Activated CD4-positive, alpha-beta T cell treated with anti-CD3 and anti-CD28 coated beads for 36 hours (primary cell): ENCODE measurements around the gene CELF2. TPM values are rescaled to one million over a fixed set of nuclear protein-coding genes. Genes with fewer than 3 reads are reported as not detected.

Experiments
- ATAC-seq: fragments of 200-7000 bp; cut with Tn5 transposase; one replicate; pipeline ENCODE4 v1.10.0; 2021; ENCODE audit warnings: mild to moderate bottlenecking, moderate library complexity
- CTCF ChIA-PET: fragments of 350-600 bp; sonication (Branson Sonifier 250); formaldehyde crosslinking; loops from one replicate; lab custom pipeline; 2021; ENCODE audit warnings: antibody characterized with exemption; lab: Charles Lee
- POLR2A ChIA-PET: fragments of 350-600 bp; sonication (Branson Sonifier 250); formaldehyde crosslinking; loops from one replicate; lab custom pipeline; 2021; ENCODE audit warnings: antibody characterized with exemption, inconsistent platforms; lab: Charles Lee
- DNase-seq: peaks from one replicate; pipeline ENCODE4 v3.0.0-alpha.2; 2020
- H3K27ac Mint-ChIP-seq: one replicate; pipeline ENCODE4 v1.8.0; 2021; ENCODE audit warnings: mixed read lengths
- H3K27me3 Mint-ChIP-seq: one replicate; pipeline ENCODE4 v1.8.0; 2021; ENCODE audit warnings: mixed read lengths
- H3K36me3 Mint-ChIP-seq: one replicate; pipeline ENCODE4 v1.8.0; 2021; ENCODE audit warnings: low read depth, mixed read lengths
- H3K4me1 Mint-ChIP-seq: one replicate; pipeline ENCODE4 v1.8.0; 2021; ENCODE audit warnings: mixed read lengths
- H3K4me3 Mint-ChIP-seq: one replicate; pipeline ENCODE4 v1.8.0; 2021; ENCODE audit warnings: mild to moderate bottlenecking, moderate library complexity, mixed read lengths
- H3K9me3 Mint-ChIP-seq: one replicate; pipeline ENCODE4 v1.8.0; 2021; ENCODE audit warnings: low read depth, mixed read lengths
- intact Hi-C, 2 experiments: fragments of 100-400 bp; cut with DNase I in 1 of 2; cut with micrococcal nuclease in 1 of 2; formaldehyde crosslinking; loops; one replicate each; pipeline versions ENCODE4 v1.14.2 to v1.15.1; 2022 to 2024; cut with DNase I, micrococcal nuclease
- total RNA-seq, 2 experiments: library from RNA; stranded (reverse); gene quantifications; one replicate each; pipeline ENCODE4 v1.2.3, GENCODE V29; 2021

The CELF2 gene
- total RNA-seq, 2 experiments from 2014 or later = 102 to 119 TPM

- Mint-ChIP-seq H3K36me3 (peaks cover 79% of the 10 kb centered on the region), H3K4me3 (no peak overlapping the region)
- POLR2A ChIA-PET = interaction anchor here (0.6 to 1.4 kb wide), 3 partner anchors 9 to 108 kb away, joined by 3 to 4 read pairs (median 3); no protein-coding TSS in a partner anchor
Measured at GRCh38 chr10:11272915-11273389, 255.3 kb downstream of the CELF2 start.

GRCh38 chr10:11274452-11274851 is 256.8 kb downstream of the CELF2 start:
- ATAC-seq (no peak), DNase-seq (no peak)
- Mint-ChIP-seq H3K9me3 (no peaks in the 10 kb centered on the region), H3K36me3 (peaks cover 76% of the 10 kb centered on the region), H3K4me1 (peaks cover 73% of the 10 kb centered on the region), H3K27ac (peak overlapping the region; percentile 91), H3K4me3 (no peak overlapping the region), H3K27me3 (no peaks in the 10 kb centered on the region)
- CTCF ChIA-PET = no interaction called here
- POLR2A ChIA-PET = interaction anchor here (0.8 to 0.9 kb wide), 2 partner anchors 38 to 123 kb away, joined by 3 read pairs; no protein-coding TSS in a partner anchor
- intact Hi-C loops = loop anchor here (5.0 to 10.0 kb wide), 3 partner anchors 182 to 257 kb away; partner anchors contain the start of gene CELF2 (in 2 of the 2)

More at GRCh38 chr10:11272915-11273389, 255.3 kb downstream of the CELF2 start:
- peak; percentile 74 for ATAC-seq
- H3K9me3 Mint-ChIP-seq = no peaks in the 10 kb centered on the region
- no peaks in the 10 kb centered on the region for H3K27me3 Mint-ChIP-seq
- CTCF ChIA-PET = interaction anchor here (0.6 to 2.1 kb wide), 6 partner anchors 11 to 302 kb away, joined by 3 to 7 read pairs (median 4); no protein-coding TSS in a partner anchor
- H3K4me1 Mint-ChIP-seq = peaks cover 84% of the 10 kb centered on the region
- intact Hi-C loops = loop anchor here (2.0 to 10.0 kb wide), 4 partner anchors 102 to 256 kb away; partner anchors contain the start of gene CELF2 (in 2 of the 2)
- H3K27ac Mint-ChIP-seq = peak overlapping the region; percentile 72
- peak; percentile 74 for DNase-seq

- CTCF ChIA-PET = interaction anchor here (1.2 kb wide), 1 partner anchor 24 kb away, joined by 3 read pairs; no protein-coding TSS in a partner anchor
- no peak overlapping the region for H3K4me3 Mint-ChIP-seq
Measured at GRCh38 chr10:11275651-11276050, 258.0 kb downstream of the CELF2 start.

GRCh38 chr10:11276449-11276990 is 258.8 kb downstream of the CELF2 start:
- no peaks in the 10 kb centered on the region for H3K27me3 Mint-ChIP-seq

More at GRCh38 chr10:11275651-11276050, 258.0 kb downstream of the CELF2 start:
- intact Hi-C loops = loop anchor here in 1 of 2 experiments (10.0 kb wide), 1 partner anchor 199 kb away; no protein-coding TSS in a partner anchor
- Mint-ChIP-seq H3K27ac (peak overlapping the region; percentile 62), H3K9me3 (no peaks in the 10 kb centered on the region), H3K27me3 (no peaks in the 10 kb centered on the region), H3K36me3 (peaks cover 72% of the 10 kb centered on the region), H3K4me1 (peaks cover 64% of the 10 kb centered on the region)
- DNase-seq (no peak), ATAC-seq (no peak)
- POLR2A ChIA-PET = interaction anchor here (0.7 kb wide), 1 partner anchor 56 kb away, joined by 3 read pairs; no protein-coding TSS in a partner anchor

GRCh38 chr10:11279314-11279713 is 261.6 kb downstream of the CELF2 start:
- Mint-ChIP-seq H3K9me3 (no peaks in the 10 kb centered on the region), H3K27ac (peak overlapping the region; percentile 51), H3K4me3 (no peak overlapping the region), H3K36me3 (peaks cover 56% of the 10 kb centered on the region), H3K4me1 (peaks cover 32% of the 10 kb centered on the region), H3K27me3 (no peaks in the 10 kb centered on the region)
- CTCF ChIA-PET = interaction anchor here (1.2 kb wide), 1 partner anchor 10 kb away, joined by 7 read pairs; no protein-coding TSS in a partner anchor
- no peak for DNase-seq
- intact Hi-C loops = loop anchor here in 1 of 2 experiments (10.0 kb wide), 1 partner anchor 195 kb away; no protein-coding TSS in a partner anchor
- no peak for ATAC-seq
- POLR2A ChIA-PET = interaction anchor here (0.5 to 0.7 kb wide), 2 partner anchors 258 to 759 kb away, joined by 3 read pairs; no protein-coding TSS in a partner anchor

More at GRCh38 chr10:11276449-11276990, 258.8 kb downstream of the CELF2 start:
- CTCF ChIA-PET = no interaction called here
- POLR2A ChIA-PET = interaction anchor here (0.7 kb wide), 2 partner anchors 56 to 70 kb away, joined by 3 read pairs; no protein-coding TSS in a partner anchor
- Mint-ChIP-seq H3K4me1 (peaks cover 56% of the 10 kb centered on the region), H3K27ac (peak overlapping the region; percentile 58), H3K9me3 (no peaks in the 10 kb centered on the region), H3K4me3 (no peak overlapping the region), H3K36me3 (peaks cover 74% of the 10 kb centered on the region)
- DNase-seq (no peak), ATAC-seq (no peak)
- intact Hi-C loops = loop anchor here in 1 of 2 experiments (10.0 kb wide), 1 partner anchor 198 kb away; no protein-coding TSS in a partner anchor

- no peak for DNase-seq
- peaks cover 22% of the 10 kb centered on the region for H3K4me1 Mint-ChIP-seq
- no peaks in the 10 kb centered on the region for H3K27me3 Mint-ChIP-seq
- H3K9me3 Mint-ChIP-seq = no peaks in the 10 kb centered on the region
- intact Hi-C loops = no loop called here
- CTCF ChIA-PET = no interaction called here
- H3K36me3 Mint-ChIP-seq = peaks cover 46% of the 10 kb centered on the region
- no peak overlapping the region for H3K4me3 Mint-ChIP-seq
- POLR2A ChIA-PET = no interaction called here
- peak overlapping the region; percentile 43 for H3K27ac Mint-ChIP-seq
- ATAC-seq = no peak
Measured at GRCh38 chr10:11280187-11280932, 262.7 kb downstream of the CELF2 start.

GRCh38 chr10:11282156-11282555 is 264.5 kb downstream of the CELF2 start:
- no peak overlapping the region for H3K4me3 Mint-ChIP-seq
- intact Hi-C loops = no loop called here
- no peaks in the 10 kb centered on the region for H3K27me3 Mint-ChIP-seq
- CTCF ChIA-PET = no interaction called here
- H3K36me3 Mint-ChIP-seq = peaks cover 48% of the 10 kb centered on the region
- H3K4me1 Mint-ChIP-seq = peaks cover 8% of the 10 kb centered on the region
- POLR2A ChIA-PET = interaction anchor here (0.6 kb wide), 2 partner anchors 9 to 100 kb away, joined by 3 to 4 read pairs; no protein-coding TSS in a partner anchor
- no peak overlapping the region for H3K27ac Mint-ChIP-seq
- ATAC-seq (no peak), DNase-seq (no peak)
- no peaks in the 10 kb centered on the region for H3K9me3 Mint-ChIP-seq

GRCh38 chr10:11282661-11283060 is 265.0 kb downstream of the CELF2 start:
- POLR2A ChIA-PET = interaction anchor here (0.6 kb wide), 2 partner anchors 100 to 118 kb away, joined by 3 to 4 read pairs; no protein-coding TSS in a partner anchor

GRCh38 chr10:11284291-11285085 is 266.8 kb downstream of the CELF2 start:
- ChIA-PET POLR2A (no interaction called here), CTCF (no interaction called here)
- Mint-ChIP-seq H3K36me3 (peaks cover 53% of the 10 kb centered on the region), H3K27ac (no peak overlapping the region), H3K4me3 (no peak overlapping the region), H3K9me3 (no peaks in the 10 kb centered on the region), H3K27me3 (no peaks in the 10 kb centered on the region), H3K4me1 (peaks cover 8% of the 10 kb centered on the region)
- DNase-seq = peak; percentile 49
- no peak for ATAC-seq
- intact Hi-C loops = no loop called here

More at GRCh38 chr10:11282661-11283060, 265.0 kb downstream of the CELF2 start:
- CTCF ChIA-PET = interaction anchor here (0.6 kb wide), 1 partner anchor 109 kb away, joined by 3 read pairs; no protein-coding TSS in a partner anchor
- intact Hi-C loops = no loop called here
- no peaks in the 10 kb centered on the region for H3K27me3 Mint-ChIP-seq
- no peak overlapping the region for H3K27ac Mint-ChIP-seq
- ATAC-seq = no peak
- H3K4me1 Mint-ChIP-seq = peaks cover 5% of the 10 kb centered on the region
- H3K36me3 Mint-ChIP-seq = peaks cover 46% of the 10 kb centered on the region
- no peak overlapping the region for H3K4me3 Mint-ChIP-seq
- DNase-seq = no peak
- no peaks in the 10 kb centered on the region for H3K9me3 Mint-ChIP-seq

GRCh38 chr10:11285171-11285570 is 267.5 kb downstream of the CELF2 start:
- Mint-ChIP-seq H3K36me3 (peaks cover 55% of the 10 kb centered on the region), H3K4me3 (no peak overlapping the region), H3K4me1 (peaks cover 11% of the 10 kb centered on the region), H3K9me3 (no peaks in the 10 kb centered on the region), H3K27ac (no peak overlapping the region), H3K27me3 (no peaks in the 10 kb centered on the region)
- ChIA-PET POLR2A (no interaction called here), CTCF (no interaction called here)
- DNase-seq (no peak), ATAC-seq (no peak)
- intact Hi-C loops = no loop called here
